Measurements from ENCODE around the gene SLC17A4.

The SLC17A4 gene

DNA sequence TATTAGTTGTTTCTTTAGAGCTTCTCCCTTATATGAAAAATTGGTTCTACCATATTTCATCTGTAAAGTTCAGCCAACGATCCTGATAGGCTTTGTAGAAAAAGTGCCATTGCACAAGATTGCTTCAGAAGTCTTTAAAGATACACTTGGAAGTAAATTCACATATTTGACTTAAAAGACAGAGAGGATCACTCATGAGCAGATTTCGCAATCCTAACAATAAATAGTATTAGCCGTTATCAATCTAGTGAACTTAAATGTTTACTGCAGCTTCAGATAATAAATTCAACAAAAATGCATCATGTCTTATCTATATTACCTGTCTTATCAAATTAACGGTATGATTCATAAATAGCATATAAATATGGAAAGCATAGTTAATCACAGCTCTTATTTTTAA lies 8.7 kb upstream of the SLC17A4 start:
- H3K4me3 ChIP-seq (ENCODE audit: low read length, poor library complexity, severe bottlenecking) = no peak overlapping the region
- TF ChIP-seq, protein P1, sequence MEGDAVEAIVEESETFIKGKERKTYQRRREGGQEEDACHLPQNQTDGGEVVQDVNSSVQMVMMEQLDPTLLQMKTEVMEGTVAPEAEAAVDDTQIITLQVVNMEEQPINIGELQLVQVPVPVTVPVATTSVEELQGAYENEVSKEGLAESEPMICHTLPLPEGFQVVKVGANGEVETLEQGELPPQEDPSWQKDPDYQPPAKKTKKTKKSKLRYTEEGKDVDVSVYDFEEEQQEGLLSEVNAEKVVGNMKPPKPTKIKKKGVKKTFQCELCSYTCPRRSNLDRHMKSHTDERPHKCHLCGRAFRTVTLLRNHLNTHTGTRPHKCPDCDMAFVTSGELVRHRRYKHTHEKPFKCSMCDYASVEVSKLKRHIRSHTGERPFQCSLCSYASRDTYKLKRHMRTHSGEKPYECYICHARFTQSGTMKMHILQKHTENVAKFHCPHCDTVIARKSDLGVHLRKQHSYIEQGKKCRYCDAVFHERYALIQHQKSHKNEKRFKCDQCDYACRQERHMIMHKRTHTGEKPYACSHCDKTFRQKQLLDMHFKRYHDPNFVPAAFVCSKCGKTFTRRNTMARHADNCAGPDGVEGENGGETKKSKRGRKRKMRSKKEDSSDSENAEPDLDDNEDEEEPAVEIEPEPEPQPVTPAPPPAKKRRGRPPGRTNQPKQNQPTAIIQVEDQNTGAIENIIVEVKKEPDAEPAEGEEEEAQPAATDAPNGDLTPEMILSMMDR (conservative IDR thresholded peaks at IDR 0.05; ENCODE audit: low read length) = no peak
- no peak for TF ChIP-seq EZH2phosphoT487 (IDR thresholded peaks at IDR 0.05; ENCODE audit: borderline replicate concordance)

DNA sequence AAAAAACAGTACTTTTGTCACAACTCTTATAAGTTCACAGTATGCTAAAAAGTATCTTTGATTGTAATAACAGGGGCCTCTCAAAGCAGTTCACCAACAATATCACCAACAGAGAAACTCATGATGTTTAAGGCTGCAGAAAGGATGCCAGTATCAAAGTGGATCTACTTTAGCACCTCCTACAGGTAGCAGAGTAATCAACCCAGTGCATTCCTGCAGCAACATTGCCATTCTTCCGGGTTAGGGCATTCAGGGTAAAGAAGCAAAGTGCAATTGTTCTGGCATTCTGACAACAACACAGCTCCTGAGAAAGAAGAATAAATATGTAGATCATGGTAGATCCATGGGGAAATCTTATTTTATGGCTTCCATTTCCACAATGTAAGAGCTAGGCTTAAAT lies 7.6 kb upstream of the SLC17A4 start:
- H4K20me1 ChIP-seq (ENCODE audit: insufficient read depth, low read length, poor library complexity, severe bottlenecking) = no peaks in the 10 kb centered on the region
- TF ChIP-seq EZH2phosphoT487 (IDR thresholded peaks at IDR 0.05; ENCODE audit: borderline replicate concordance) = no peak
- TF ChIP-seq, protein P1 (conservative IDR thresholded peaks at IDR 0.05; ENCODE audit: low read length) = peak; percentile 45
- H3K4me1 ChIP-seq (ENCODE audit: insufficient read depth, low read length, poor library complexity, severe bottlenecking) = no peaks in the 10 kb centered on the region
- H3K4me2 ChIP-seq (ENCODE audit: low read depth, low read length, poor library complexity, severe bottlenecking) = no peak overlapping the region
- no peak overlapping the region for H2AFZ ChIP-seq (ENCODE audit: low read length)
- no peak overlapping the region for H3K4me3 ChIP-seq (ENCODE audit: low read length, poor library complexity, severe bottlenecking)
- no peaks in the 10 kb centered on the region for H3K36me3 ChIP-seq (ENCODE audit: insufficient read depth, low read length)
- H3K79me2 ChIP-seq (ENCODE audit: insufficient read depth, low read length) = no peaks in the 10 kb centered on the region
- no peaks in the 10 kb centered on the region for H3K9me2 ChIP-seq (replicated peaks; ENCODE audit: low read depth, low read length)
- H3K9me3 ChIP-seq (ENCODE audit: insufficient read depth, low read depth, low read length) = no peaks in the 10 kb centered on the region
- H3F3A ChIP-seq (ENCODE audit: low read depth) = no peaks in the 10 kb centered on the region
- no peaks in the 10 kb centered on the region for H3K27me3 ChIP-seq (ENCODE audit: insufficient read depth, low read length, poor library complexity, severe bottlenecking)
- no peak overlapping the region for H3K9ac ChIP-seq (ENCODE audit: low read depth, low read length, poor library complexity, severe bottlenecking)

More for the DNA sequence above, 8.7 kb upstream of the SLC17A4 start:
- Histone ChIP-seq H3K27me3 (ENCODE audit: insufficient read depth, low read length, poor library complexity, severe bottlenecking) (no peaks in the 10 kb centered on the region), H3K9me3 (ENCODE audit: insufficient read depth, low read depth, low read length) (no peaks in the 10 kb centered on the region), H3F3A (ENCODE audit: low read depth) (no peaks in the 10 kb centered on the region), H3K9me2 (replicated peaks; ENCODE audit: low read depth, low read length) (no peaks in the 10 kb centered on the region), H4K20me1 (ENCODE audit: insufficient read depth, low read length, poor library complexity, severe bottlenecking) (no peaks in the 10 kb centered on the region), H3K79me2 (ENCODE audit: insufficient read depth, low read length) (no peaks in the 10 kb centered on the region), H3K9ac (ENCODE audit: low read depth, low read length, poor library complexity, severe bottlenecking) (no peak overlapping the region), H2AFZ (ENCODE audit: low read length) (no peak overlapping the region), H3K36me3 (ENCODE audit: insufficient read depth, low read length) (no peaks in the 10 kb centered on the region), H3K4me1 (ENCODE audit: insufficient read depth, low read length, poor library complexity, severe bottlenecking) (no peaks in the 10 kb centered on the region), H3K4me2 (ENCODE audit: low read depth, low read length, poor library complexity, severe bottlenecking) (no peak overlapping the region)

DNA sequence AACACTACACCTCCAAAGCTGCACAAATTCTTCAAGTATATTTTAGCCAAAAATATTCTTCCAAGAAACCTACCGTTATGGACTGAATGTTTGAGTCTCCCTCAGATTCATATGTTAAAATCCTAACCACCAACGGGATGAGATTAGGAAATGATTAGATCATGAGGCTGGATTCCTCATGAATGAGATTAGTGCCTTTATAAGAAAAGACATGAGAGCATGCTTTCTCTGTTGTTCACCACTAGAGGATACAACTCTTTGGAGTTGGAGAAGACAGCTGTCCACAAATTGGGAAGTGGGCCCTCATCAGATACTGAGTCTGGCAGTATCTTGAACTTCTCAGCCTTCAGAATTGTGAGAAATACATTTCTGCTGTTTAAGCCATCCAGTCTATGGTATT lies 7.1 kb upstream of the SLC17A4 start:
- H3K4me3 ChIP-seq (ENCODE audit: low read length, poor library complexity, severe bottlenecking) = no peak overlapping the region
- no peaks in the 10 kb centered on the region for H3K4me1 ChIP-seq (ENCODE audit: insufficient read depth, low read length, poor library complexity, severe bottlenecking)
- H3K9ac ChIP-seq (ENCODE audit: low read depth, low read length, poor library complexity, severe bottlenecking) = no peak overlapping the region
- no peaks in the 10 kb centered on the region for H3K9me3 ChIP-seq (ENCODE audit: insufficient read depth, low read depth, low read length)
- H3K9me2 ChIP-seq (replicated peaks; ENCODE audit: low read depth, low read length) = no peaks in the 10 kb centered on the region
- H3K36me3 ChIP-seq (ENCODE audit: insufficient read depth, low read length) = no peaks in the 10 kb centered on the region
- no peak overlapping the region for H3K4me2 ChIP-seq (ENCODE audit: low read depth, low read length, poor library complexity, severe bottlenecking)
- no peak overlapping the region for H2AFZ ChIP-seq (ENCODE audit: low read length)
- no peaks in the 10 kb centered on the region for H3K79me2 ChIP-seq (ENCODE audit: insufficient read depth, low read length)
- no peaks in the 10 kb centered on the region for H3F3A ChIP-seq (ENCODE audit: low read depth)
- H4K20me1 ChIP-seq (ENCODE audit: insufficient read depth, low read length, poor library complexity, severe bottlenecking) = no peaks in the 10 kb centered on the region
- TF ChIP-seq EZH2phosphoT487 (IDR thresholded peaks at IDR 0.05; ENCODE audit: borderline replicate concordance) = no peak
- TF ChIP-seq, protein P1 (conservative IDR thresholded peaks at IDR 0.05; ENCODE audit: low read length) = no peak
- H3K27me3 ChIP-seq (ENCODE audit: insufficient read depth, low read length, poor library complexity, severe bottlenecking) = no peaks in the 10 kb centered on the region

Data from Loucy (cell line).